Choroid plexus epithelial cell (primary cell): ENCODE data around the gene PRSS8.

ENCODE experiments used
- DNase-seq: peaks from one replicate; pipeline ENCODE4 v3.0.0-alpha.2; 2010; ENCODE audit warnings: low read depth
- H3K4me3 ChIP-seq: 2 replicates; pipeline ENCODE4 v1.5.1; 2011; ENCODE audit warnings: low read depth, mild to moderate bottlenecking, control low read depth, low read length, moderate library complexity
- CTCF ChIP-seq: conservative IDR thresholded peaks from 2 replicates; pipeline ENCODE4 v1.5.1; 2011; ENCODE audit warnings: low read depth, mild to moderate bottlenecking, control low read depth, inconsistent platforms, low read length, moderate library complexity

Gene PRSS8

DNA sequence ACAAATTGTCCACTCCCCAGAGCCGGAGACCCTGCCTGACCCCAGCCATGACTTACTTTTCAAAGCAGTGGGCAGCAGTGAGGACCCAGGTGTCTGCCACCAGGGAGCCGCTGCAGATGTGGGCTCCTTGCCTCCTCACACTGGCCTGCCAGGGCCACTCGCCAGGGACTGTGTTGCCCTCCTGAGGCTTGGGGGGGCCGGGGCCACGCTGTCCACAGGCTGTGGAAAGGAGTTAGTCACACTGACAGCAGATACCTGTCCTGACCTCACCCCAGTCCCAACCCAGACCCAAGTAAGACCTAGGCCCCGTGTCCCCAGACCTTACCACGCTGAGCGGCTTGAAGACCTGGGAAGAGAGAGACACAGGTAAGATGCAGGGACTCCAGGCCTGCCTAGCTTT lies 48.0 kb downstream of the PRSS8 start:
- no peak for DNase-seq
- H3K4me3 ChIP-seq = no peak overlapping the region
- no peak for TF ChIP-seq CTCF

DNA sequence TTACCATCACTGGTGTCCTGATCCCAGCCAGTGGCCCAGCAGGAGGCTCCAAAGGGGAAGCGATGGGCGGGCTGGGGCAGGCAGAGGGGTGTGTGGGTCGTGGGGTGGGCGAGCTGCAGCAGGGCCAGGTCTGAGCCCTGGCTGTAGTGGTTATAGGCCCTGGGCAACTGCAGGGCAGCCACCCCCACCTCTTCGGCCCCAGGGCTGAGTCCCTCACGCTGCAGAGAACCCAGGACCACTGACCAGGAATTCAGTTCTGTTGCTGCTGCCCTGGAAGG lies 49.0 kb downstream of the PRSS8 start:
- TF ChIP-seq CTCF = no peak
- H3K4me3 ChIP-seq = no peak overlapping the region
- no peak for DNase-seq

DNA sequence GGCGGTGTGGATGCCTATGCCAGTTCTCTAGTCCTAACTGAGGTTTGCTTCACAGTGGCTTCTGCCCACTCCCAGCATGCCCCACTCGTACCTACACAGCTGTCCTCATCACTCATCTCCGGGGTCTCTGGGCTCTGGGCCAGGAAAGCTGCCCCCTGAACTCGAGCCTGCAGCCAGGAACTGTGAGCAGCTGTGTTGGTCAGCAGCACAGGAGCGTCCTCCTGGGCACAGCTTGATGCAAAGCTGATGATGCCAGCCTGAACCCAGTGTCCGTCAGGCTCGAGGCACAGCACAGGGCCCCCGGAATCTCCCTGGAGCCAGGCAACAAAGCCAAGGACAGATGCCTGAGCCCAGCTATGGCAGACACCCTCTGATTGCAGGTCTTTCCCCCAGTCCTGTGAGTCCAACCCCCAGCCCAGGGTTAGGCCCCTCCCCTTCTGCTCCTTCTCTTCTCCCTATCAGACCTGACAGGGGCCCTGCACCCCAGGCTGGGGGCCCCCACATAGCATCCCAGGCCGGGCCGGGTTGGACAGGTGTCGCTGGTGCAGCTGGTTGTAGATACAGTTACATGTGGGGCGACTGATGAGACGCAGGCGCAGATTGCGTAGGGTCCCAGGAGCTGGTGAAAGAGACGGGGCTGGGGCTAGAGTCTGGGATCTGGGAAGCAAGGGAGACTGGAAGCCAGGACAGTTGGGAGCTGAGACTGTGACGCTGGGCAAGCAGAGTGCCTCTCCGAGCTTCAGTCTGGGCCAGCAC lies 49.5 kb downstream of the PRSS8 start:
- no peak for DNase-seq
- no peak overlapping the region for H3K4me3 ChIP-seq
- no peak for TF ChIP-seq CTCF

GRCh38 chr16:31085411-31085810 lies 50.1 kb downstream of the PRSS8 start:
- no peak for DNase-seq
- no peak for TF ChIP-seq CTCF
- no peak overlapping the region for H3K4me3 ChIP-seq

DNA sequence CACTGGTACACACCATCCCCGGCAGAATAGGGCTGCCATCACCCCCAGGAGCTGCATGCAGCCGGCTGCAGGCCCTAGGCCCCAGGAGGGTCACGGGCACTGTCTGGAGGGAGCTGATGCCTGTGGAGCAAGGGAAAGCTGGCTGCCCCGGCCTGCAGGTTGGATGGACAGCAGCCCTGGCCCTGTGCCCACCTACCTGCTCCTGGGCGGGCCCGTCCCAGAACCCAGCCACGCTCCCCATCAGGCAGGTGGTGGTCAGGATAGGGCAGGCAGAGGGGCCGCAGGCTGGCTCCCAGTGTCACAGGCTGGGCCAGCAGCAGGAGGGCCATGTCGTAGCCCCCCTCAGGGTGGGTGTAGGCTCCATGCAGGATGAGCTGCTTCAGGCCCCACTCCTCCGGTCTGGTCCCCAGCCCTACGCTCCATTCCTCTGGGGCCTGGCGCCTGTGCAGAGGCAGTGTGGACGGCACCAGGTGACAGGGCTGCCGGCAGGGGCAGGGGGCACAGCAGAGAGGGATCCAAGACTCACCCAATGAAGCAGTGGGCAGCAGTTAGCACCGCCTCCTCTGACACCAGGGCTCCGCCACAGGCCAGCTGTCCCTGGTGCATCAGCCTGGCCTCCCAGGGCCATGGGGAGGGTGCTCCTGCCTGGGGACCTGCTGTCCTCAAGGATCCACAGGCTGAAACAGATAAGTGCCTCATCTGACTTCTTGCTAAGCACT lies 50.8 kb downstream of the PRSS8 start:
- TF ChIP-seq CTCF = no peak
- H3K4me3 ChIP-seq = no peak overlapping the region
- DNase-seq = no peak

DNA sequence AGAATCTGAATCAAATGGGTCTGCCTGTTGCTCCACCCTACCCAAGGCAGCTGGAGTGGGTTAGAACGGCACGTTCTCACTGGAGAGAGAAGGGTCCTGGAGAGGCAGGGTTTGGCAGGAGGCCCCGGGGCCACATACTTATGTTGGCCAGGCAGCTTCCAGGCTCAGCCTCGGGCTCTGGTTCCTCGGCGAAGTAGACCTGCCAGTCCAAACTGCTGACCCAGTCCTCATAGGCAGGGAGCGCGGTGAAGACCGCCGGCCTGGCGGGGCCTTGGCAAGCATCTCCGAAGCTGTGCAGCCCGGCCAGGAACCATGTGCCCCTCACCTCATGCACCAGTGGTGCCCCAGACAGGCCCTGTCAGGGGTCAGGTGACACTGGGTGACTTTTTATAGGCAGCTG lies 51.5 kb downstream of the PRSS8 start:
- DNase-seq = no peak
- no peak overlapping the region for H3K4me3 ChIP-seq
- TF ChIP-seq CTCF = no peak

DNA sequence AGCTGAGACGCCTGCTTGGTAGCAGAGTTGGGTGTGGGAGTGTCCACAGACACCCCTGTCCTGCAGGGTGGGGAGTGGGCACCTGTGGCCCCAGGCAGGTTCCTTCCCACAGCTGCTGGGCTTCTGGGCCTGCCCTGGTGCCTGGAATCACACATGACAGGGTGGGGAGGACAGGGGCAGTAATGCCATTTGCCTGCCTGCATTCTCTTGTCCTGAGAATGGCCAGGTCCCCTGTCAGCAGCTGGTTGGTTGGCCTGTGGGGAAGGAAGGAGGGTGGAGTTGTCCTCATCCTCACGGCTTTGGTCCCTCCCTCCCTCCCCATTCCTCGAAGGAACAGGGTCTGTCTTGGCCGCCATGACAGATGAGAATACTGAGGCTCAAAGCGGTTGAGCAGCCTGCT lies 52.0 kb downstream of the PRSS8 start:
- TF ChIP-seq CTCF = no peak
- no peak for DNase-seq

More for the DNA sequence above, 52.0 kb downstream of the PRSS8 start:
- no peak overlapping the region for H3K4me3 ChIP-seq
